ENCODE results near the gene KCTD1.
A peak's percentile ranks its signal among the peaks of the same experiment; 100 is the strongest.

The KCTD1 gene

DNA sequence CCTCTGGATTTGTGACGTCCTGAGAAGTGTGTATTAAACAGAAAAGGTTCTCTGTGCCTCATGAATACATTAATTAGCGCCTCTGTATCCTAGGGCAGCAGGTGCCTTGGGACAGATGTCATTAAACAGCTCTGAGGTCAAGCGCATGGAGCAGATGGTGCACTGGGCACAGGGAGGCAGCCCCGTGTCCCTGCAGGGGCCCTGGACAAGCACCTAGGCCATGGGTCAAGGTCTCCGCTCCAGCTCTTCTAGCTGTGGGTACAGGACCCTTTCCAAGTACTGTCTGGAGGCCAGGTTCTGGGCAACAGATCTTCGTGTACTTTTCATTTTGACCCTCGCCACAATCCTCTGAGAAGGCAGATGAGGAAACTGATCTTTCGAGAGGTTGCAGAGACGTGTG, 126.4 kb downstream of the KCTD1 start:
- Histone ChIP-seq H3K4me2 (ENCODE audit: low read length) (peak overlapping the region; percentile 76), H3K4me3 (ENCODE audit: low read length) (no peak overlapping the region), H3K27ac (ENCODE audit: low read length) (peak overlapping the region; percentile 58; the same call in 1 of the 2 replicates), H4K20me1 (ENCODE audit: insufficient read depth, low read length) (no peaks in the 10 kb centered on the region), H3K36me3 (replicated peaks; ENCODE audit: low read depth, low read length) (no peaks in the 10 kb centered on the region), H3K9ac (ENCODE audit: low read length) (peak overlapping the region; percentile 11; the same call in 1 of the 2 replicates), H3K79me2 (ENCODE audit: low read length) (no peaks in the 10 kb centered on the region), H3K9me3 (ENCODE audit: insufficient read depth, low read length) (no peaks in the 10 kb centered on the region), H3K4me1 (ENCODE audit: low read length) (peaks cover 30% of the 10 kb centered on the region), H3K27me3 (ENCODE audit: low read depth, low read length) (0 out of 2 replicates have a peak, but pooled peaks cover 5% of the 10 kb centered on the region), H2AFZ (ENCODE audit: low read depth, low read length) (no peak overlapping the region)
- TF ChIP-seq, protein P1, sequence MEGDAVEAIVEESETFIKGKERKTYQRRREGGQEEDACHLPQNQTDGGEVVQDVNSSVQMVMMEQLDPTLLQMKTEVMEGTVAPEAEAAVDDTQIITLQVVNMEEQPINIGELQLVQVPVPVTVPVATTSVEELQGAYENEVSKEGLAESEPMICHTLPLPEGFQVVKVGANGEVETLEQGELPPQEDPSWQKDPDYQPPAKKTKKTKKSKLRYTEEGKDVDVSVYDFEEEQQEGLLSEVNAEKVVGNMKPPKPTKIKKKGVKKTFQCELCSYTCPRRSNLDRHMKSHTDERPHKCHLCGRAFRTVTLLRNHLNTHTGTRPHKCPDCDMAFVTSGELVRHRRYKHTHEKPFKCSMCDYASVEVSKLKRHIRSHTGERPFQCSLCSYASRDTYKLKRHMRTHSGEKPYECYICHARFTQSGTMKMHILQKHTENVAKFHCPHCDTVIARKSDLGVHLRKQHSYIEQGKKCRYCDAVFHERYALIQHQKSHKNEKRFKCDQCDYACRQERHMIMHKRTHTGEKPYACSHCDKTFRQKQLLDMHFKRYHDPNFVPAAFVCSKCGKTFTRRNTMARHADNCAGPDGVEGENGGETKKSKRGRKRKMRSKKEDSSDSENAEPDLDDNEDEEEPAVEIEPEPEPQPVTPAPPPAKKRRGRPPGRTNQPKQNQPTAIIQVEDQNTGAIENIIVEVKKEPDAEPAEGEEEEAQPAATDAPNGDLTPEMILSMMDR (IDR thresholded peaks at IDR 0.05; ENCODE audit: low read depth, low read length), result no peak
- no peak for TF ChIP-seq EZH2phosphoT487 (IDR thresholded peaks at IDR 0.05; ENCODE audit: low read depth)

DNA sequence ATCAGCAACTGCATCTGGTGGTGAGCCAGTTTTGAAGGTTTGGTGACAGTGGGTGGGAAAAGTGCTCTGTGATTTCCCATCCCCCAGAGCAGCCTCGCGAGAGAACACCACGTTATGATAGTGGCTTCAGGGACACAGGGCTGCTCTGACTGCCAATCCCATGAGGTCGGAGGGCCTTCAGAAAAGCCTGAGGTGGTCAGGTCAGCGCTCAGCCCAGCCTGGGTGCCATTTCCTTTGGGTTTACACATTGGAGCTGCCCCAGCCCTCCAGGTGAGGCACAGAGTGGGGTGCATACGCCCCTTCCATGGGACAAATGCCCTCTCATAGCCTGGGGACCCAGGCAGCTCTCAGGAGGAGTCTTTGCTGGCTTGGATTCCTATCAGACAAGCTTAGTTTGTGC, 126.8 kb downstream of the KCTD1 start:
- TF ChIP-seq, protein P1 (IDR thresholded peaks at IDR 0.05; ENCODE audit: low read depth, low read length), result no peak
- no peak for TF ChIP-seq EZH2phosphoT487 (IDR thresholded peaks at IDR 0.05; ENCODE audit: low read depth)
- Histone ChIP-seq H3K9me3 (ENCODE audit: insufficient read depth, low read length) (no peaks in the 10 kb centered on the region), H3K4me3 (ENCODE audit: low read length) (no peak overlapping the region)

DNA sequence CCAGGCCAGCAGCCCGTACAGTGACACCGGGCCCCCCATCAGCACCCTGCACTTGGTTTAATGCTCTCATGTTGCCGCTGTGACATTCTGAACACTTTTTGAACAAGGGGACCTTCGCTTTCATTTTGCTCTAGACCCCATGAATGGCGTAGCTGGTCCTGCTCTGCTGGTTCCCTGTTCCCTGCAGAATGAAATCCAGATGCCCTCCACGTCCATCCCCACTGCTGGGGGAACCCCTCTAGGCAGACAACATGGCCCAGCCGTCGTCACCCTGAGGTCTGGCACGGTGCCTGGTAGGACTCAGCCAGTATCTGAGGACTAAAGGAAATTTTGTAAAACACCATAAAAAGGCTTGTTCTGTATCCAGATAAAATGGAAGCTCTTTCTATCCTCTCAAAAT, 128.6 kb downstream of the KCTD1 start:
- H3K9me3 ChIP-seq (ENCODE audit: insufficient read depth, low read length), result no peaks in the 10 kb centered on the region
- no peak overlapping the region for H3K27ac ChIP-seq (ENCODE audit: low read length)
- no peaks in the 10 kb centered on the region for H3K79me2 ChIP-seq (ENCODE audit: low read length)
- H3K27me3 ChIP-seq (ENCODE audit: low read depth, low read length), result 0 out of 2 replicates have a peak, but pooled peaks cover 5% of the 10 kb centered on the region
- no peak overlapping the region for H3K4me3 ChIP-seq (ENCODE audit: low read length)
- peaks cover 28% of the 10 kb centered on the region for H3K4me1 ChIP-seq (ENCODE audit: low read length)
- no peak overlapping the region for H2AFZ ChIP-seq (ENCODE audit: low read depth, low read length)
- H3K36me3 ChIP-seq (replicated peaks; ENCODE audit: low read depth, low read length), result no peaks in the 10 kb centered on the region
- H3K9ac ChIP-seq (ENCODE audit: low read length), result no peak overlapping the region
- TF ChIP-seq EZH2phosphoT487 (IDR thresholded peaks at IDR 0.05; ENCODE audit: low read depth), result no peak
- TF ChIP-seq, protein P1 (IDR thresholded peaks at IDR 0.05; ENCODE audit: low read depth, low read length), result no peak
- no peaks in the 10 kb centered on the region for H4K20me1 ChIP-seq (ENCODE audit: insufficient read depth, low read length)
- H3K4me2 ChIP-seq (ENCODE audit: low read length), result no peak overlapping the region

More for the DNA sequence above, 126.8 kb downstream of the KCTD1 start:
- H3K4me2 ChIP-seq (ENCODE audit: low read length), result no peak overlapping the region
- no peaks in the 10 kb centered on the region for H4K20me1 ChIP-seq (ENCODE audit: insufficient read depth, low read length)
- H2AFZ ChIP-seq (ENCODE audit: low read depth, low read length), result no peak overlapping the region
- no peak overlapping the region for H3K9ac ChIP-seq (ENCODE audit: low read length)
- H3K79me2 ChIP-seq (ENCODE audit: low read length), result no peaks in the 10 kb centered on the region
- H3K27ac ChIP-seq (ENCODE audit: low read length), result no peak overlapping the region
- no peaks in the 10 kb centered on the region for H3K36me3 ChIP-seq (replicated peaks; ENCODE audit: low read depth, low read length)
- H3K4me1 ChIP-seq (ENCODE audit: low read length), result peaks cover 30% of the 10 kb centered on the region
- 0 out of 2 replicates have a peak, but pooled peaks cover 5% of the 10 kb centered on the region for H3K27me3 ChIP-seq (ENCODE audit: low read depth, low read length)

DNA sequence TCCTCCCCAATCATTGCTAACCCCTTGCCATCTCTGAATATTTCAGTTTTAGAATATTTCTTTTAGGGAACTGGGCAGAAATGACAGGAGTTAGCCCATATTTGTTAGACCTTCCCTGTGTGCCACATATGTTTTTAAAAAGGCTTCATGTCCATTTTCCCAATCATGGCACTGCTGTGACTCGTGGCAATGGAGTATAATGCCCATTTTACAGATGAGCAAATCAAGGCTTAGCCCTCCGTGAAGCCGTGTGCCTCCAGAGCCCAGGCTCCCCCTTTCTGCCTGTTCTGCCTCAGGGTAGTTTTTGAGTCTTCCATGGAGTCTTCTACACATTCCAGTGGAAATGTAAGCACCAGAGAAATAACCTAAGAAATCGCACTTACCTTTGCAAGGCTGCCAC, 130.1 kb downstream of the KCTD1 start:
- Histone ChIP-seq H3K9ac (ENCODE audit: low read length) (no peak overlapping the region), H4K20me1 (ENCODE audit: insufficient read depth, low read length) (no peaks in the 10 kb centered on the region), H3K27me3 (ENCODE audit: low read depth, low read length) (no peaks in the 10 kb centered on the region), H3K79me2 (ENCODE audit: low read length) (no peaks in the 10 kb centered on the region), H3K36me3 (replicated peaks; ENCODE audit: low read depth, low read length) (no peaks in the 10 kb centered on the region), H3K27ac (ENCODE audit: low read length) (no peak overlapping the region), H3K4me3 (ENCODE audit: low read length) (no peak overlapping the region), H3K4me2 (ENCODE audit: low read length) (no peak overlapping the region), H3K9me3 (ENCODE audit: insufficient read depth, low read length) (no peaks in the 10 kb centered on the region), H2AFZ (ENCODE audit: low read depth, low read length) (no peak overlapping the region), H3K4me1 (ENCODE audit: low read length) (peaks cover 18% of the 10 kb centered on the region)
- TF ChIP-seq, protein P1 (IDR thresholded peaks at IDR 0.05; ENCODE audit: low read depth, low read length), result no peak
- TF ChIP-seq EZH2phosphoT487 (IDR thresholded peaks at IDR 0.05; ENCODE audit: low read depth), result no peak
